GM19025 (cell line): Measurements from ENCODE around the gene RABGGTA.

Source experiments
- ATAC-seq: cut with Tn5 transposase; IDR thresholded peaks from one replicate; pipeline ENCODE4 v1.9.1; 2021; ENCODE audit warnings: mild to moderate bottlenecking, low read depth, moderate library complexity; ENCODE audit not compliant: unreplicated experiment

The RABGGTA gene

GRCh38 chr14:24280797-24281460, 9.5 kb upstream of the RABGGTA start:
- no peak for ATAC-seq

- peak; percentile 77 for ATAC-seq
Measured at GRCh38 chr14:24279301-24280186, 8.1 kb upstream of the RABGGTA start.

GRCh38 chr14:24278424-24278823, 7.0 kb upstream of the RABGGTA start:
- no peak for ATAC-seq

GRCh38 chr14:24277606-24278321, 6.4 kb upstream of the RABGGTA start:
- ATAC-seq: no peak

GRCh38 chr14:24277071-24277470, 5.7 kb upstream of the RABGGTA start:
- ATAC-seq: no peak

DNA sequence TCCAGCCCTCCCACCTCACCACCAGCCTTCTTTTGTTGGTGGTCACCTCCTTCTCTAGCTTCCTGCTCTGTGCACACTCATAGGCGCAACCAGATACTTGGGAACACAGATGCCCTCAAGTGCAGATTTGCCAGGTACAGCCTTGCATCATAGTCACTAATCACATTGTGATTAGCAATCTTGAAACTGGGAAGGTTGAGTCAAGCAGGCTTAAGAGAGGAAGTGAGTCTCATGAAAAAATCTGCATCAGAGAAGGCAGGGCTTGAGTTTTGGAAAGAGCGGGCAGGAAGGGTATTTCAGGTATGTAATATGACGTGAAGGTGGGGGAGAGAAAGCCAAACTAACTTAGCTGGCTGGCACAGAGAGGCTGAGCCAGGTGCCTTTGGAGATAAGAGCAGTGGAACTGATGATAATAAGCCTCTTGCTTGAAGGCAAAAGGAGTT, 2.7 kb upstream of the RABGGTA start:
- peak; percentile 31 for ATAC-seq

DNA sequence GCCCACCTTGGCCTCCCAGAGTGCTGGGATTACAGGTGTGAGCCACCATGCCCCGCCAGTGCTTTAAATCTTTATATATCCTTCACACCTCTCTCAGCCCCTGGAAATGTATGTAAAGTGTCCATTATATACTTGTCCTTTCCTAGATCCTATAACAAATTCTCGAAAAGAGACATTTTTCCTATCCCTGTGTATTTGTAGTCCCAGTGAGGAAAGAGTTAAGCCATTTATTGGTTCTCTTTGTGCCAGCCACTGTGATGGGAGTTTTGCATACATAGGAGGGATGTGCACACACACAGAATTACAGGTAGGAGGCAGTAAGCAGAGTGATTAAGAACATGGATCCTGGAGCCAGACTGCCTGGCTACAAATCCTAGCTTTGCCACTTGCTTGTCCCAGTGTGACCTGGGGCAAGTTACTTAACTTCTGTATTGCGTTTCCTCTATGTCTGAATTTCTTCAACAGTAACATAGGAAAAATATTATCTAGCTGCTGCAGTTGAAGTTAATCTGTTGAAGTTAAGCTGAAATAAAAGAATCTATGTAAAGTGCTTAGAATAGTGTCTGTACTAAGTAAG, 2.1 kb upstream of the RABGGTA start:
- ATAC-seq: no peak

DNA sequence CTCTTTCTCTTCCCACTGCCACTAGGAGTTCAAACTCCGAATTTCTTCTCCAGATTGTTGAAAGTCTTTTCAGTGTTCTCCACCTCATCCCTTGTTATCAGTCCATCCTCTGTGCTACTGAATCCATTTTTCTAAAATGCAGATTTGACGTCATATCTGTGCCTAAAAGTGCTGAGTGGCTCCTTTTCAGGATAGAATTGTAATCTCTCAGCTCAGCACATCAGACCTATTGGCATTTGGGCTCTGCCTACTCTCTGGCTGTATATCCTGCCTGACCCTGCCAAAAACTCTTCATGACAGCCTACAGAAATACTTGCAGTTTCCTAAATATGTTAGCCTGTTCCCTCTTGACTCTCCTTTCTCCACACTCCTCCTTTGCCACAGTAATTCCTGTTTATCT, 1.1 kb upstream of the RABGGTA start:
- no peak for ATAC-seq

DNA sequence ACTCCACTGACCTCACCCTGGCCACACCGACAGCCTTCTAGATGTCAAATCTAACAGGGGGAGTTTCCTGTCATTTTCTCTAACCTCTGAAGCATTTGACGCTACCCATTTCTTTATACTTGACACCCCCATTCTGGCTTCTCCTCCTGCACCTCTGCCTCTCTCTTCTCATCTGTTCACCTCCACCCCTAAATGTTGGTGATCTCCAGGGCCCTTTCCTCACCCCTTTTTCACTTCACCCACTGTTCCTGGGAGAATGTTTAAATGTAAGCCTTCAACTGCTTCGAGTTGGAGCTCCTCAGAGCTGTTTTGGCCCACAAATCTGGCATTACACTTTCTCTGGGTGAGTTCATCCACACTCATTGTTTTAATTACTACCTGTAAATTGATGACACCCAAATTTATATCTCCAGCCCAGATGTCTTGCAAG, 452 bp upstream of the RABGGTA start:
- ATAC-seq: no peak

- ATAC-seq: no peak
Measured at GRCh38 chr14:24270537-24271133, 762 bp downstream of the RABGGTA start.

DNA sequence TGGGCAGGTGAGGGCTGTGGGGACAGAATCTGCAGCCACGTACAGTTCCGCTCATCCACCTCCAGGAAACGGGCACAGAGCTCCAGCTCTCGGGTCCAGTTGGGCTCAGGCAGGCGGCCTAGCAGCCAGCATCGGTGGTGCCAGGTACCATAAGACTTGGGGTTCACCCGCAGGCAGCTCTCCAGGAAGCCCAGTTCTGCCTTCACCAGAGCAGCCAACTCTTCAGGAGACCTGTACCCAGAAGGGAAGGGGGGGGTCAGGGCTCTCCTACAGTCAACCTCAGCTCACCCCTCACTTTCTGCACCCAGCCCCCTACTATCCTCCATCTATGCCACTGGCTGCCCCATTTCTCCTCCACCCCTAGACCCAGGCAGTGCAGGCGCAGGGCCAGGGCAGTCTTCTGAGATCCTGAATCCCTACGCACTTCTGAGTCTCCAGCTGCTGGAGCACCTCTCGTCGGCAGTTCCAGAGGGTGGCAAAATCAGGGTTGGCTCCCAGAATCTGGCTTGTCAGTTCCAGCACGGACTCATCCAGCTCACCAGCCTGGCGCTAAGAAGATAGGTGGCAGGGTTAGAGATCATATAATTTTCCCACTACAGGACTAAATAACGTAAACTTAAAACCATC, 1.4 kb downstream of the RABGGTA start:
- ATAC-seq: no peak

DNA sequence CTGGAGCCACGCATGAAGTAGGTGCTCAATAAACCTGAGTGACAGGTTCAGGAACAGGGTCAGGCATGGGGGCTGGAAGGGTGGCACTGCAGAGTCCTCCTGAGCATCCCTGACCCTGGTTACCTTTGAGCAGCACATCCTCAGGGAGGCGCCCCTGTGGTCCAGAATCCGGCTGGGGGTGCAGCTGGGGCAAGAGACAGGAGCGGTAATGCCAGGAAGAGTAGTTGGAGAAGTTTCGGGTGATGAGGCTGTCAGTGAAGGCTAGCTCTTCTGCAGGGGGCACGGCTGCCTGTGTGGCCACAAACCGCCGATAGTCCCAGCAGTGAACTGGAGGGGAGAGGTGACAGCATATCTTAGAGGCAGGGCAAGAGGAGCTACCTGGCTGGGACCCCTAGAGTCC, 2.0 kb downstream of the RABGGTA start:
- ATAC-seq: no peak

DNA sequence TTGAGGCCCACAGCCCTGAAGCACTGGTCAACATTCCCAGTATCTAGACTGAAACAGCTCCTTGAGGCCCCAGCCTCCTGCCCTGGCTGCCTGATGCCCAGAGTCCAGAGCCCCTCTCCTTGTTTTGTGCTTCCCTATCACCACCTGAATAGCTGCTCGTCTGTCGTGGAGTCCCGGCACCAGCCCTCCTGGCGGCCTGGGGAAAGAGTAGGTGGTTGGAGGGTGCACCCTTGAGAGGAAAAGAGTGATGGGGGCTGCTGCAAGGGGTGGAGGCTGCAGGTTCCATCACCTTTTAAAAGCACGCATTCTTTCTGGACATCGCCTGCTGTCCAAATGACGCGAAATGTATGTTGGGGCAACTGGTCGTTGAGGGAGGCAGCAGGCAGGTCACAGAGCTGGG, 3.2 kb downstream of the RABGGTA start:
- no peak for ATAC-seq

- ATAC-seq: no peak
Measured at GRCh38 chr14:24267516-24267915, 3.9 kb downstream of the RABGGTA start.

GRCh38 chr14:24266344-24267244, 4.8 kb downstream of the RABGGTA start:
- ATAC-seq: no peak

- ATAC-seq: no peak
Measured at GRCh38 chr14:24264298-24264697, 7.1 kb downstream of the RABGGTA start.

DNA sequence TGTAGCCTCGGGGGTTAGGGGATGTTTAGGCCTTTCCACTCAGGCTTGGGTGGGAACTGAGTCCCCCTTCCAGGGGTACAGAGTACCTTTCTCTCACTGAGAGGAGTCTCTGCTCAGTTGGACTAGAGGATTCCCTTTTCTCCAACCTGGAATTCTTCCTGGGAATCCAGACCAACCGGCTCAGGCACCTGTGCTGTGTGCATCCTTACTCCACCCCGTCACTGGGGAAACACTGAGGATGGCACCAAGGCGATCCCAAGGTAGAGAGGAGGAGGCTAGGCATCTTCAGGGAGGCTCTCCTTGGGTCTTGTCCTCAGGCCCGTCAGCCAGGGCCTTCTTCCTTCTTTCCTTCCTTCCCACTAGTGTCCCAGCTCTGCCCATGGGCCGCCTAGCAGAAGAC, 7.5 kb downstream of the RABGGTA start:
- no peak for ATAC-seq

- ATAC-seq: no peak
Measured at GRCh38 chr14:24262821-24263733, 8.3 kb downstream of the RABGGTA start, which contains the start of gene TGM1. Gene TGM1 (minus strand): TSS chr14:24263177. CDS start chr14:24262352, 825 bp downstream.
